Measurements from ENCODE around the gene STXBP3. TPM values are rescaled to one million over a fixed set of nuclear protein-coding genes. Genes with fewer than 3 reads are reported as not detected.
A peak's percentile ranks its signal among the peaks of the same experiment; 100 is the strongest.

The STXBP3 gene
- total and polyA plus RNA-seq, 2 experiments from 2014 or later, result 34.1 to 74.0 TPM

- peaks cover 11% of the 10 kb centered on the region for H3K4me1 ChIP-seq (ENCODE audit: low read depth)
- no peaks in the 10 kb centered on the region for H3K36me3 ChIP-seq
- H3K27me3 ChIP-seq, result no peaks in the 10 kb centered on the region
- DNase-seq (ENCODE audit: low read depth in 1 of 2, low spot score in 1 of 2), result no peak
- TF ChIP-seq CTCF (IDR thresholded peaks at IDR 0.05; ENCODE audit: low read depth, low read length), result no peak
- H3K27ac ChIP-seq, result no peak overlapping the region
- no peak overlapping the region for H3K4me3 ChIP-seq
- H3K9me3 ChIP-seq (ENCODE audit: low read depth), result no peaks in the 10 kb centered on the region
These were observed 99.5 kb downstream of the STXBP3 start for GRCh38 chr1:108845991-108846390.

GRCh38 chr1:108847494-108847893 lies 101.0 kb downstream of the STXBP3 start:
- DNase-seq (ENCODE audit: low read depth in 1 of 2, low spot score in 1 of 2), result no peak
- Histone ChIP-seq H3K9me3 (ENCODE audit: low read depth) (no peaks in the 10 kb centered on the region), H3K27me3 (no peaks in the 10 kb centered on the region), H3K27ac (no peak overlapping the region), H3K4me3 (no peak overlapping the region), H3K36me3 (no peaks in the 10 kb centered on the region), H3K4me1 (ENCODE audit: low read depth) (peaks cover under 1% of the 10 kb centered on the region)
- TF ChIP-seq CTCF (IDR thresholded peaks at IDR 0.05; ENCODE audit: low read depth, low read length), result no peak

GRCh38 chr1:108848806-108849205 lies 102.3 kb downstream of the STXBP3 start:
- no peaks in the 10 kb centered on the region for H3K36me3 ChIP-seq

GRCh38 chr1:108850929-108851328 lies 104.5 kb downstream of the STXBP3 start:
- H3K4me1 ChIP-seq (ENCODE audit: low read depth), result no peaks in the 10 kb centered on the region
- no peaks in the 10 kb centered on the region for H3K9me3 ChIP-seq (ENCODE audit: low read depth)
- no peak overlapping the region for H3K27ac ChIP-seq
- DNase-seq (ENCODE audit: low read depth in 1 of 2, low spot score in 1 of 2), result no peak
- no peaks in the 10 kb centered on the region for H3K36me3 ChIP-seq
- H3K4me3 ChIP-seq, result no peak overlapping the region
- no peaks in the 10 kb centered on the region for H3K27me3 ChIP-seq
- no peak for TF ChIP-seq CTCF (IDR thresholded peaks at IDR 0.05; ENCODE audit: low read depth, low read length)

More at GRCh38 chr1:108848806-108849205, 102.3 kb downstream of the STXBP3 start:
- no peaks in the 10 kb centered on the region for H3K4me1 ChIP-seq (ENCODE audit: low read depth)
- no peak for DNase-seq (ENCODE audit: low read depth in 1 of 2, low spot score in 1 of 2)
- H3K9me3 ChIP-seq (ENCODE audit: low read depth), result no peaks in the 10 kb centered on the region
- no peak overlapping the region for H3K4me3 ChIP-seq
- no peaks in the 10 kb centered on the region for H3K27me3 ChIP-seq
- no peak overlapping the region for H3K27ac ChIP-seq
- no peak for TF ChIP-seq CTCF (IDR thresholded peaks at IDR 0.05; ENCODE audit: low read depth, low read length)

DNA sequence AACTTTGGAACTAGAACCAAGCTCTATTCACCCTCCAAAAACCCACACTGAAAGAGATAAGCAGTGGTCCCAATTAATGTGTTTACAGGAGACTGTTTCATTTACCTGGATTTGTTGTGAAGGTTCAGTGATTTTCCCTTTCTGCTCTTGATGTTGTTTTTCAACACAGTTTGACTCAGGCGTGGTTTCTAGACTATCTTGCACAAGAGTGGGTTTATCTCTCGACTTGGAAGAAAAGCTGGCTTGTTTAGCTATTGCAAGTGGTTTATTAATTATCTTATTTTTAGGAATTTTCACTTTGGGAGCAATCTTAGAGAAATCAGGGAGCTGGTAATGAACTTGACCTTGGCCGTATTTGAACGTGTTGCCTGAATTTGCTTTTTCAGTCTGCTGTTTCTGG lies 105.1 kb downstream of the STXBP3 start:
- no peak overlapping the region for H3K4me3 ChIP-seq
- H3K4me1 ChIP-seq (ENCODE audit: low read depth), result no peaks in the 10 kb centered on the region
- H3K36me3 ChIP-seq, result no peaks in the 10 kb centered on the region
- H3K27ac ChIP-seq, result no peak overlapping the region
- H3K27me3 ChIP-seq, result no peaks in the 10 kb centered on the region
- no peak for TF ChIP-seq CTCF (IDR thresholded peaks at IDR 0.05; ENCODE audit: low read depth, low read length)
- DNase-seq (ENCODE audit: low read depth in 1 of 2, low spot score in 1 of 2), result peak in 1 of 2 donors; percentile 35
- no peaks in the 10 kb centered on the region for H3K9me3 ChIP-seq (ENCODE audit: low read depth)
